Kidney tubule cell (primary cell): ENCODE results near the gene KIAA1217.

Source experiments
- DNase-seq: peaks from one replicate; pipeline ENCODE4 v3.0.0-alpha.2; 2018; ENCODE audit warnings: low spot score

The KIAA1217 gene

DNA sequence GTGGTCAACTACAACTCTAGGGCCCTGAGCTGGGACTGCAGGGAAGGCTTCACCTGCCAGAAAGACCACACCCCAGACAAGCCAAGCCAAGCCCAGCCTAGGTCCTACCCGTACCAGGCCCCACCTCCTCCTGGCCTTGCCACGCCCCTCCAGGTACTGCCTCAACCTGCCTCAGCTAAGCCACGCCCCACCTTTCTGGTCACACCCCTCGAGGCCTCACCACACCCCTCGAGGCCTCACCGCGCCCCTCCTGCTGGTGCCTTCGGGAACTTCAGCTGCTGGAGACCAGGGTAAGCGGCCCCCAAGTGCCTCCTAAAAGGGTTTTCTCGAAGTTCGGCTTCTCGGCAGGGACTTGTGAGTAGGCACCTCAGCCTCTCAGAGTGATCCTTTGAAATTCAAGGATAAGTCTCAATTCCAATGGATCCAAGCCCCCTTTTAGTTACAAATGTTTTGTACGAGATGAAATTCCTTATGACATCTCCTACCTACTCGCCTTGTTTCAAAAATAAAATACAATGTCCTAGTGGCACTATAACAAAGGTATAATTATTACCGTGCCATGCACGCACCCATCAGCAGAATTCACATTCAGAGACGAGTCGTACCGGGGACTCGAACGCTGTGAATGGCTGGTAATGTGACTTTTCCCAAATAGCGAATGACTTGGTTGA is 343.5 kb downstream of the KIAA1217 start:
- peak; percentile 39 for DNase-seq

- peak; percentile 6 for DNase-seq
These were observed 344.2 kb downstream of the KIAA1217 start for GRCh38 chr10:24553051-24553612.

- no peak for DNase-seq
These were observed 345.1 kb downstream of the KIAA1217 start for GRCh38 chr10:24554036-24554435.

DNA sequence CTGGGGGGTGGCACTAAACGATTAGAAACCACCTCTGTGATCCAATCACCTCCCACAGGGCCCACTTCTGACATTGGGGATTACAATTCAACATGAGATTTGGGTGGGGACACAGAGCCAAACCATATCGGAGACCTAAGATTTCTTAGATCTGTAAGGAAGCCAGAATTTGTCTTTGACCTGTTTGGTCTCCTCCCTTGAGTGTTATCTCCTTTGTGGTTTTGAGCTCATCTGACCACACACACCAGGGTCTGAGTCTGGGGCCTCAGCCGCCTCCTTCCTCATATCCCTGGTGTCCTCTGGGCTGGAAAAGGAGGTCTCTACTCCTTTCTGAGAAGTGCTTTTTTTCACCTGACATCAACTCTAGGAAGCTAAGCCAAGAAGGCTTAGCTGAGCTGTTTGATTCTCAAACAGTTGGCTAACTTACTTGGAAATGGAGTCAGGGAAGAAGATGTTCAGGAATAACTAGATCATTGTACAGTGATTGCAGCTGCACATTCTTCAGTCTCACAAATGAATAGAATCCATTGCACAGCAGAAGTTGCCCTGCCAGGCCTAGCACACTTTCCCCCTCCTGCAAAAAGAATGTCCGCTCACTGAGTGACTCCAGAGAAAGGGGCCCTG is 347.3 kb downstream of the KIAA1217 start:
- no peak for DNase-seq

GRCh38 chr10:24556750-24557742 is 348.1 kb downstream of the KIAA1217 start:
- DNase-seq, result peak; percentile 81

- DNase-seq, result no peak
These were observed 352.5 kb downstream of the KIAA1217 start for GRCh38 chr10:24561453-24561852.

DNA sequence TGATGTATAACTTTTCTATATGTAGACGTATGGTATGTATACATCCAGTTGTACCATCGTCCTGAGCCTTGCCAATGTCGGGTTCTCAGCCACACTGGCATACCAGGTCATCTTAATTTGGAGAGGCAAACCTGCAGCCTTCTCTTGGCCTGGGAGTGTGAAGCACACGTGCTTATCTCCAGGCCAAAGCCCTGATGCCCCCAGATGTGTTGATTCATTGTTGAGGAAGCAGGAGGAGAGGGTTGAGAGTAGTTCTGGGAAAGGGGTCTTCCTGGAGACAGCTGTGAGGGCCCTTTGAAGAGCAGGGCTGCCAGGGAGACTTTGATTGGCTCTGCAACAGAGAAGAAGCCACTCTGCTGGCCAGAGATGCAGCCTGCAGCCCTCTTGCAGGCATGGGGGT is 359.1 kb downstream of the KIAA1217 start:
- DNase-seq, result no peak

GRCh38 chr10:24569330-24569796 is 360.4 kb downstream of the KIAA1217 start:
- DNase-seq, result no peak

DNA sequence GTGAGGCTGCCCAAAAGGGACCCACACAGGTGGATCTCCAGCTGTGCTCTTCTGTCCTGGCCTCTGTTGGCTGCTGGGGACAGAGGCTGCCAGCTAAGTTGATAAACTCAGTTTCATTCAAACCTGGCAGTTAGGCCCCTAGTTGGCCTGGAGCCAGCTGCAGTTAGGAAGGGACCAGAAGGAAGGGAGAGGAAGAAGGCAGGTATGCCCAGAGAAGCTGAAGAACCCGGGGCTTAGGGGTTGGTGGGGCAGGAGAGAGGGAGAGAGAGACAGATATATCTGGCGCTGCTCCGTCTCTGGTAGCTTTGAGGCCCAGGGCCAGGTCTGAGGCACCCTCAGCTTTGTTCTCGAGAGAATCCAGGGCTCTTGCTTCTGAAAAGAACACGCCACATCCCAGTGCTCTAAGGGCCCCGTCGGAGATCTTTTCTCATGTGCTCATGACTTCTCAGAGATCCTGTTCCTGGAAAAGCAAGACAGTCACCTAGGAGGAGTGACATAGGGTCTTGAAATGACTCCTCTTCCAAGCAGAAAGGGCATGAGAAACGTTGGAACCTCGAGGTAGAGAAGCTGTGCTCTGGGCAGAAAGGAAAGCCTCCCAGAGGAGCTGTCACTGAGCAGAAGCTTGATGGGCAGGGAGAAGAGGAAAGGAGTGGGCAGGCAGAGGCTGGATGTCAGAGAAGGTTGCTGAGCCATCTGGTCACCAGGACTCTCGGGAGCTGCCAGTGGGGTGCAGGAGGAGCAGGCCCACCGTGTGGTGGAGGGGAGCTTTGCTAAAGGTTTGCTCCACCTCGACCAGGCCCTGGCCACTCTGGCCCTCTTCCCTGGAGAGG is 361.1 kb downstream of the KIAA1217 start:
- DNase-seq, result no peak

DNA sequence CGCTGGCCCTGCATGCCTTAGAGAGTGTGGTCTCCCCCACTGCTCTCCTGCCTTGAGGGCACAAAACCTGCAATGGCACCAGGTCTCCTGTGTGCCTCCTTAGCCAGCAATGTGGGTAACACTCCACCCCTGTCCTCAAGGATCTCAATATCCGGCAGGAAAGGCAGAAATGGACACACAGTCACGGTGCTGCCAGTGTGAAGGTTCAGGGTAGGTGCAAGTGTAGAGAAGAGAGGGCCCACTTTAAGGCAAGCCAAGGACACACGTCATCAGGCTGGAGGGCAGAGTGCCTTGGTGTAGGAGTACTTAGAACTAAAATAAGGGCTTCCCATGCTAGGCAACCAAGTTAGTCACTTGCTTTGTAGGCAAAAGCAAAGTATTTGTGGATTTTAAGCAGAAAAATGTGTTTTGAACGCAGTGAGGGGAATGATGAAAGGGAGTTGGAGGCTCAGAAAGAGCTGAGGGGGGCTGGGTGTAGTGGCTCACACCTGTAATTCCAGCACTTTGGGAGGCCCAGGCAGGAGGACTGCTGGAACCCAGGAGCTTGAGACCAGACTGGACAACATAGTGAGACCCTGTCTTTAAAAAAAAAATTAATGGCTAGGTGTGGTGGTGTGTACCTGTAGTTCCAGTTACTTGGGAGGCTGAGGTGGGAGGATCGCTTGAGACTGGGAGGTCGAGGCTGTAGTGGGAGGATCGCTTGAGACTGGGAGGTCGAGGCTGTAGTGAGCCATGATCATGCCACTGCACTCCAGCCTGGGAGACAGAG is 361.9 kb downstream of the KIAA1217 start:
- no peak for DNase-seq

DNA sequence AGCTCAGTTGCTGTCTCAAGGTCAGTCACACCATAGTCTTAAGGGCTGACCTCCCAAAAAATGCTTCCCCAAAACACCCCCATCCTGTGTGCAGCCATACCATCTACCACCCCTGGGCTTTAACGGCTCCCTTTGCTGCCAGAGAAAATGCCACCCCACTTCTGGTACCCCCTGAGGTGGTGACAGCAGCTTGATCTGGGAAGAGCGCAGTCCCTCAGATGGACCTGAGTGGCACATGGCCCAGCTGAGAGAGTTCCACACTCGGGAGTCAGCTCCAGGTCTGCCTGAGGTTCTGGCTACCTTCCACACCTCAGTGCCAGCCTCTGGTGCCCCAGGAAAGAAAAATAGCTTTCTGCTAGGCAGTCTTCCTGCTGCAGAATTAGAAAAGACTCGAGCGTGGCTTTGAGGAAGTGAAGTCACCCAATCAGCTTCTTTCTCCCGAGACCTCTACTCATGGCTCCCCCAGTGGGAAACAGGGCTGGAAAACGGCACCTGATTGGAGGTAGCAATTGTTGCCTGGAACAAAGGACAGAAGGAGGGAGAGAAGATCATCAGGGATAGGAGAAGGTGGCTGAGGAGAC is 363.0 kb downstream of the KIAA1217 start:
- no peak for DNase-seq

DNA sequence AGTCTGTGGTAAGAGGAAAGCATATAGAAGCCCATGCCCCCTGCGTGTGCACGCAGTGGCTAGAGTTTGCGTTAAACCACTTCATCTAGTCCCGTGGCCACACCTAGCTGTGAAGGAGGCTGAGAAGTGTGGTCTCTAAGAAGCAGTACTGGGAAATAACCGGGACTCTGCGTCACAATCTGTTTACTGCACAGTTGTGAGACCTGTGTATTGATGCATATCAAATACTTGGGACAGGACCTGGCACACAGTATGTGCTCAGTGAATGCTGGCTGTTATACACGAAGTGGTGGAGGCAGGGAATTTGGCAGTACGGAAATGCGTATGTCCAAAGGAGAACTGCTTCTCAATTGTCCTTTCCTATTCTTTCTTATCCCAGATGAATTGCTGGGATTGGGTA is 365.2 kb downstream of the KIAA1217 start:
- peak; percentile 20 for DNase-seq

- DNase-seq, result no peak
These were observed 365.7 kb downstream of the KIAA1217 start for GRCh38 chr10:24574578-24575155.

GRCh38 chr10:24575481-24576002 is 366.6 kb downstream of the KIAA1217 start:
- no peak for DNase-seq

DNA sequence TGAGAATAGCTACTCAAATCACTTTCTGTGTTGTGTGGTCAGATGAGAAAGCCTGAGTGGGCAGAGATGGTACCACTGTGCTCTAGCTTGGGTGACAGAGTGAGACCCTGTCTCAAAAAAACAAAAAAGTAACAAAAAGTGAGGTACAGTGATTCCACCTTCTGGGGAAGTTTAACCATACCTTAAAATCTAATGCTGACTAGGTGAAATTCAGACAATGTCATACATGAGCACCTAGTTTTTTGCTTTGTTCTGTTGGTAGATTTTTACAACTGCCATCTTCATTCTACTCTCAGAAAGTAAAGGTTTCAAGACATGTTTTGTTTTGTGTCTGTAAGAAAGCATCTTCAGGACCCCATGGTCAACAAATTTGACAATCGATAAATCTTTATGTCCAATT is 370.5 kb downstream of the KIAA1217 start:
- no peak for DNase-seq

DNA sequence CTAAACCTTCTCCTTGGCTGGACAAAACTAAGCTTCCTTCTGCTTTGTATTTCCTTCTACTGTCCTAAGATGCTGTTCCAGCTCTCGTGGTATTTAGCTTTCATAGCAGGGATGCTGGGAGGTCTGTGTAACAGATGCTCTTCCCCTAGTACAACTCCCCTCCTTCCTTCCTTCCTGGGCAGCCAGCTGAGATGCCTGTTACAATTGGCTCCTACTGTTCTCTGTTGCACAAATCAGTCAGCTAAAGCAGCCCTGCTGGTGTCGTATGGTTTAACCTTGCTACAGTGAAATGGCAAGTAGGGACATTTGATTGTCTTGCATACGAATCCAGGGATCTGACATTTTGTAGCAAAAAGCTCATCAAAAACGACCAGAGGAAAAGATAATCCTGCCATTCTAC is 371.0 kb downstream of the KIAA1217 start:
- no peak for DNase-seq

DNA sequence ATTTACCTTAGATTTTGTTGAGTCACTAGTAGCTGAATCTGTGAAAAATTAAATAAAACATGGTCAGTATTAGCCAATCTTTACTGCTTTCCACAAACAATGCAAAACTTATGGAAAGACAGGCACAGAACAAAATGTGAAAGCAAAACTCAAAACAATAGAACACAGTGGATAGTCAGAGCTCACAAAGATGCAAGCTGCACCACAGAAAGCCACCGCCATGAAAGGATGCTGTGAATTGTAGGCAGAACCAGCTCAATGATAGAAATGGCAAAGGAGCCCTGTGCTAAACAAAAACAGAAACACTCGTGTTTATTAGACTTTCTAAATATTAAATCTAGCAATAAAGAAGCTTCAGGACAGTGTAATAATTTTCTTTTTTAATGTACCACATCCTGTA is 380.3 kb downstream of the KIAA1217 start:
- DNase-seq, result no peak

DNA sequence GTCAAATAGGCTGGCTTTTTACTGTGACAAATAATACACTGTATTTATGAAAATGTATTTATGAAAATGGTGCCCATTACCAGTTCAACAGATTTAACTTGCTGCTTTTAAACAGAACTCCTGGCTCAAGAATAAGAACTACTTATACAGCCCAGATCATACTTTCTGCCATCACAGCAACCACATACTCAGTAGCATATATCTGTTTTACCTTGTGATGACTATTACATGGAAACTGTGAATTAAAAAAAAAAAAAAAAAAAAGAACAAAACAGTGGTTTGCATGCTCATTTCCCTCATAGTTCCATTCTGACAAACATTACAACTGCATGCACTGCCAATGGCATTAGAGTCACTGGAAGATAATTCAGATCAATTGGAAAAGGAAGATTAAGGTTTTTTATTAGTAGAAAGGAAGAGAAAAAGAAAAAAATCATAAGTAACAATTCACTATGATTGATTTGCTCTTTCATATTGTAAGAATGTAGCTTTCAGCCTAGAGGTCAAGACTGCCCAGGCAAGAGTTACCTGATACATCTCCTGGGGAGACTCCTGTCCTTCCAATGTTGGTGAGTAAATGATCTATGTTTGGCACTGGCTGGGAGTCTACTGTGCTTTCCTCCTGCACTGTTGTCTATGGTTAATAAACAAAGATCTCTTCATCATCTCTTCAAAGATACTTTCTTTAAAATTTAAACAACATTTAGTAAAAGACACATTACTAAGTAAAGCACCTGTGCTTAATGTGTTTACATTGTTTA is 381.9 kb downstream of the KIAA1217 start:
- DNase-seq, result no peak
